NCI-H2227 (cell line): ENCODE measurements around the gene GNAZ.

Source experiments
- DNase-seq: peaks from one replicate; lab custom pipeline; 2025; ENCODE audit not compliant: unreplicated experiment; lab: John Stamatoyannopoulos, UW

Gene GNAZ

GRCh38 chr22:23117891-23118646 lies 47.8 kb downstream of the GNAZ start:
- DNase-seq: no peak

- no peak for DNase-seq
Observed at GRCh38 chr22:23118647-23119493, 48.6 kb downstream of the GNAZ start.

GRCh38 chr22:23119494-23120414 lies 49.4 kb downstream of the GNAZ start:
- DNase-seq: no peak

GRCh38 chr22:23120415-23120899 lies 50.1 kb downstream of the GNAZ start:
- no peak for DNase-seq

GRCh38 chr22:23121000-23121421 lies 50.7 kb downstream of the GNAZ start:
- no peak for DNase-seq

- no peak for DNase-seq
Observed at GRCh38 chr22:23121424-23121823, 51.1 kb downstream of the GNAZ start.

GRCh38 chr22:23122216-23122957 lies 52.1 kb downstream of the GNAZ start:
- DNase-seq: no peak

- no peak for DNase-seq
Observed at GRCh38 chr22:23122992-23123803, 52.9 kb downstream of the GNAZ start.

GRCh38 chr22:23123804-23124254 lies 53.5 kb downstream of the GNAZ start:
- DNase-seq: no peak

GRCh38 chr22:23124611-23125511 lies 54.5 kb downstream of the GNAZ start:
- no peak for DNase-seq

- no peak for DNase-seq
Observed at GRCh38 chr22:23125512-23126103, 55.3 kb downstream of the GNAZ start.

- DNase-seq: no peak
Observed at GRCh38 chr22:23126165-23127054, 56.1 kb downstream of the GNAZ start.

GRCh38 chr22:23127055-23127756 lies 56.9 kb downstream of the GNAZ start:
- DNase-seq: no peak

- DNase-seq: no peak
Observed at GRCh38 chr22:23127788-23128187, 57.5 kb downstream of the GNAZ start.

GRCh38 chr22:23128269-23129108 lies 58.2 kb downstream of the GNAZ start:
- DNase-seq: peak; percentile 71
